ENCODE results near the gene LCN6.

DNA sequence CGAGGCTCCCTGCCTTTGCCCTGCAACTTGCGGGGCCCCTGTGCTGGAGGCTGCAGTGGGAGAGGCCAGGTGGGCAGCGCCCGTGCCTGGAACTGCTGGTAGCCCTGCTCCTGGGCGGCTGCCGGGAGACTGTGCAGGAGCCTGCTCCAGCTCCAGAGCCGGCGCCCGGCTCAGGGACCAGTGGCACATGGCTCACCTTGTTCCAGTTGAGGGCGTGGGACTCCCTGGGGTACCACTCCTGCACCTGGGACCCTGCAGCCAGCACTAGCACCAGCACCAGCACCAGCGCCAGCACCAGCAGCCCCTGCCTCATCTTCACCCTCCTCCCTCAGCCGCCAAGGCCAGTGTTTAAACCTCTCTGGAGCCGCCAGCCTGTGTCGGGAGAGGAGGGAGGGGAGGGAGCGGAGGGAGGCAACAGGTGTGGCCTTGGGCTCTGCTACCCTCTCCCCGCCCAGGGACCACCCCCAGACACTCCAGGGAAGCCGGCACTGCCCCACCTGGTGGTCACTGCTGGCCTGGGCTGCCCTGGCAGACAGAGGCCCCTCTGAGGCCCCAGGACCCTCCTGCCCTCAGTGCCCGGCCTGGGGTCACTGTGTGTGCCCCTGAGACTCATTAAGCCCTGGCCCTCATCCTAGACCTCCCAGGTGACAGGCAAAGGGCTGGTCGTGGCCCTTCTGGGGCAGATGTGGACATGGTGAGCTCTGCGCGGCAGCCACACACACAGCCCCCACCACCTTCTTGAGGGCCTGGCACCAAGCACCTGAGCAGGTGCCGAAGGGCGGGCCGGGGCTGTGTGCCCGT is 5.5 kb downstream of the LCN6 start, which contains the start of gene LCN10:
- TF ChIP-seq, protein P1, sequence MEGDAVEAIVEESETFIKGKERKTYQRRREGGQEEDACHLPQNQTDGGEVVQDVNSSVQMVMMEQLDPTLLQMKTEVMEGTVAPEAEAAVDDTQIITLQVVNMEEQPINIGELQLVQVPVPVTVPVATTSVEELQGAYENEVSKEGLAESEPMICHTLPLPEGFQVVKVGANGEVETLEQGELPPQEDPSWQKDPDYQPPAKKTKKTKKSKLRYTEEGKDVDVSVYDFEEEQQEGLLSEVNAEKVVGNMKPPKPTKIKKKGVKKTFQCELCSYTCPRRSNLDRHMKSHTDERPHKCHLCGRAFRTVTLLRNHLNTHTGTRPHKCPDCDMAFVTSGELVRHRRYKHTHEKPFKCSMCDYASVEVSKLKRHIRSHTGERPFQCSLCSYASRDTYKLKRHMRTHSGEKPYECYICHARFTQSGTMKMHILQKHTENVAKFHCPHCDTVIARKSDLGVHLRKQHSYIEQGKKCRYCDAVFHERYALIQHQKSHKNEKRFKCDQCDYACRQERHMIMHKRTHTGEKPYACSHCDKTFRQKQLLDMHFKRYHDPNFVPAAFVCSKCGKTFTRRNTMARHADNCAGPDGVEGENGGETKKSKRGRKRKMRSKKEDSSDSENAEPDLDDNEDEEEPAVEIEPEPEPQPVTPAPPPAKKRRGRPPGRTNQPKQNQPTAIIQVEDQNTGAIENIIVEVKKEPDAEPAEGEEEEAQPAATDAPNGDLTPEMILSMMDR (optimal IDR thresholded peaks at IDR 0.05 in 1 of 3, IDR thresholded peaks at IDR 0.05 in 1 of 3, conservative IDR thresholded peaks at IDR 0.05 in 1 of 3; ENCODE audit: extremely low read depth in 1 of 3, insufficient read depth in 2 of 3, low read length in 3 of 3) = peak; percentile 8 to 40 (median 16)
- peak; percentile 80 for TF ChIP-seq EZH2 (IDR thresholded peaks at IDR 0.05; ENCODE audit: low read length)
